ENCODE data around the gene SHISA5.

SHISA5 gene

GRCh38 chr3:48445277-48445882 is 58.6 kb downstream of the SHISA5 start:
- Histone ChIP-seq H3K4me2 (peak overlapping the region; percentile 95), H4K20me1 (peaks cover 45% of the 10 kb centered on the region), H3K9ac (no peak overlapping the region; the same call in 1 of the 2 replicates), H3K27ac (no peak overlapping the region), H3K4me1 (peaks cover 42% of the 10 kb centered on the region), H3K9me3 (no peaks in the 10 kb centered on the region), H3K4me3 (peak overlapping the region; percentile 87), H3K36me3 (peaks cover 36% of the 10 kb centered on the region), H3K27me3 (no peaks in the 10 kb centered on the region)
- TF ChIP-seq Cebpa-rat (IDR thresholded peaks at IDR 0.05), result no peak

DNA sequence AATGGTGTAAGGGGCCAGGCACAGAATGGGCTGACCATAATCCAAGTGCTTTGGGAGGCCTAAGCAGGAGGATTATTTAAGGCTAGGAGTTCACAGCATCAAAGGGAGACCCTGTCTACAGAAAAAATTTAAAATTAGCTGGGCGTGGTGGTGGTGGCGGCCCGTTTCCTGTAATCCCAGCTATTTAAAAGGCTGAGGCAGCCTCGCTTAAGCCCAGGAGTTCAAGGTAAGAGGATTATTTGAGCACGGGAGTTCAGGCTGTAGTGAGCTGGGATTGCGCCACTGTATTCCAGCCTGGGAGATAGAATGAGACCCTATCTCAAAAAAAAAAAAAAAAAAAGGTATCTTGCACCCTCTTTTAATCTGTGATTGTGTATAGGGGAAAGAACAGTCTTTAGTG is 62.0 kb downstream of the SHISA5 start:
- no peak overlapping the region for H3K27ac ChIP-seq
- TF ChIP-seq Cebpa-rat (IDR thresholded peaks at IDR 0.05), result no peak
- peaks cover 37% of the 10 kb centered on the region for H4K20me1 ChIP-seq
- H3K27me3 ChIP-seq, result no peaks in the 10 kb centered on the region
- H3K4me2 ChIP-seq, result peak overlapping the region; percentile 85
- peak overlapping the region; percentile 92 for H3K9ac ChIP-seq
- H3K36me3 ChIP-seq, result peaks cover 35% of the 10 kb centered on the region
- H3K4me3 ChIP-seq, result peak overlapping the region; percentile 92
- peaks cover 41% of the 10 kb centered on the region for H3K4me1 ChIP-seq
- no peaks in the 10 kb centered on the region for H3K9me3 ChIP-seq

DNA sequence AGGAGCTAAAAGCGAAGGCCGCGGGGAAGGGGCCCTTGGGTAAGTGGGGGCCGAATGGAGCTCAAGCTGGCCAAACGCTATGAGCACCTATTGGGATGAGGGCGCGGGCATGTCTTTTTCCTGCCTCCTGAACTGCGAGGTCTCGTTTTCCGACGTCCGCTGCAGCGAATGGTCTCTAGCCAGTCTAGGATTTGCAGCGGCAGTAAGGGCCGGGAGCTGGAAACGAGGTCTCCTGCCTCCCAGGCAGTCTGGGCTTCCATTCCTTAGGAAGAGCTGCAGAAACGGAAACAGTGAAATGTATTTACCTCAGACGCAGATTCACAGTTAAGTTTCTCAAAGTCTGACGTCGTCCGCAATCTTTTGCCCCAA is 63.4 kb downstream of the SHISA5 start:
- TF ChIP-seq Cebpa-rat (IDR thresholded peaks at IDR 0.05), result no peak
- H3K4me2 ChIP-seq, result peak overlapping the region; percentile 85
- H3K27ac ChIP-seq, result peak overlapping the region; percentile 90
- H3K36me3 ChIP-seq, result peaks cover 35% of the 10 kb centered on the region
- H3K4me1 ChIP-seq, result peaks cover 44% of the 10 kb centered on the region
- H3K4me3 ChIP-seq, result peak overlapping the region; percentile 92
- peak overlapping the region; percentile 92 for H3K9ac ChIP-seq
- no peaks in the 10 kb centered on the region for H3K9me3 ChIP-seq
- H4K20me1 ChIP-seq, result peaks cover 37% of the 10 kb centered on the region
- no peaks in the 10 kb centered on the region for H3K27me3 ChIP-seq

DNA sequence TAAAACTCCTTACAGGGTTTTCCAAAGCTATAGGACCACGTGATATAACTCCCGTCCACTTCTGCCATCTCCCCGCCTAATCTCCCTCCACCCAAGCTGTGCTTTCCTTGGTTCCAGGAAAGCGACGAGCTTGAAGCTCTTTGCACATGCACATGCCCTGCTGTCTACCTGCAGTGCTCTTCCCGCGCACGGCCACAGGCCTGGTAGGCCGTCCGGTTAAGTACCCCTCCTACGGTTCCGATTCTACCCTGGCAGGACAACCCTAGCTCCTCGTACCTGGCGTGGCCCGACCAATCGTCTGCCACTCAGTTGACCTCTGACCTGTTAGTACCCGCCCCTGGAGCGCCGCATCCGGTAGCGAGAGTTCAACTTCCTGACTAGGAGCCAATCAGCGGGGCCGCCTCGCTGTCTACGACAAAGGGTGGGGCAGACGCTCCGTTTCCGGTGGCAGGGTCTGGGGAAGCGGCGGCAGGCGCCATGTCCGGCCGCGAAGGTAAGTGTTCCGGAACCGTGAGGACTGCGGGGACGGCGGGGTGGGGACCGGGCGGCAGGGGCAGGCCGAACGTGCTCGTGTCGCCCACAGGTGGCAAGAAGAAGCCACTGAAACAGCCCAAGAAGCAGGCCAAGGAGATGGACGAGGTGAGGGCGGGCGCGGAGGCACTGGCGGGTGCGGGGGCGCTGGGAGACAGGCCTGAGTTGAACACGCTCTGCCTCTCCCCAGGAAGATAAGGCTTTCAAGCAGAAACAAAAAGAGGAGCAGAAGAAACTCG is 64.0 kb downstream of the SHISA5 start, which contains the start of the genes CCDC51 and TMA7:
Gene CCDC51, minus strand, starts transcription at position 300 of the 770 bp plus-strand sequence. CDS start 4,991 bp downstream, outside the sequence.
Gene TMA7, plus strand, starts transcription at position 438 of the 770 bp plus-strand sequence. Its CDS starts 40 bp downstream, at position 478.
- H3K4me1 ChIP-seq, result peaks cover 41% of the 10 kb centered on the region
- TF ChIP-seq Cebpa-rat (IDR thresholded peaks at IDR 0.05), result no peak
- peaks cover 37% of the 10 kb centered on the region for H4K20me1 ChIP-seq
- peak within 1 kb of the TSS; percentile 90 for H3K27ac ChIP-seq
- peaks cover 35% of the 10 kb centered on the region for H3K36me3 ChIP-seq
- H3K4me2 ChIP-seq, result peak within 1 kb of the TSS; percentile 85
- H3K4me3 ChIP-seq, result peak within 1 kb of the TSS; percentile 92
- no peaks in the 10 kb centered on the region for H3K27me3 ChIP-seq
- peak within 1 kb of the TSS; percentile 92 for H3K9ac ChIP-seq
- no peaks in the 10 kb centered on the region for H3K9me3 ChIP-seq

- TF ChIP-seq Cebpa-rat (IDR thresholded peaks at IDR 0.05), result no peak
- H3K27ac ChIP-seq, result no peak overlapping the region
- H3K4me1 ChIP-seq, result peaks cover 47% of the 10 kb centered on the region
- H3K9me3 ChIP-seq, result no peaks in the 10 kb centered on the region
- H3K27me3 ChIP-seq, result no peaks in the 10 kb centered on the region
- no peak overlapping the region for H3K4me2 ChIP-seq
- H4K20me1 ChIP-seq, result peaks cover 25% of the 10 kb centered on the region
- peaks cover 36% of the 10 kb centered on the region for H3K36me3 ChIP-seq
- H3K9ac ChIP-seq, result peak overlapping the region; percentile 21; the same call in 1 of the 2 replicates
- no peak overlapping the region for H3K4me3 ChIP-seq
These were observed 66.2 kb downstream of the SHISA5 start for GRCh38 chr3:48437812-48438211.

DNA sequence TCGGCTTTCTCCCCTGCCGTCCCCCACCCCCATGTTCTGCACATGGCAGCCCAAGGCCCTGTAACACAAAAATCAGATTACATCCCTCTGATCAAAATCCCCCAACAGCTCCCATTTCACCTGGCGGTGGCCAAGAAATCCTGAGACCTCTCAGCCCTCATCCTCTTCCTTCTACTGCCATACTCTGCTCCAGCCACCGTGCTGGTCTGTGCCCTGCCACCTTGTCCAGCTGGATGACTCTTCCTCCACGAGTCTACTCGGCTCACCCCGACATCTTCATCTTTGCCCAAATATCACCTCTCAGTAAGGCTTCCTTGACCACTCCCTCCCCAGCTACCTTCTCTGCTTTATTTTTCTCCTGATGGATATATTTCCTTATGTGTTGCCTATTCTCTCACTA is 67.1 kb downstream of the SHISA5 start:
- Histone ChIP-seq H3K9ac (no peak overlapping the region), H4K20me1 (peaks cover 16% of the 10 kb centered on the region), H3K4me1 (peaks cover 43% of the 10 kb centered on the region), H3K9me3 (no peaks in the 10 kb centered on the region), H3K4me2 (peak overlapping the region; percentile 56), H3K4me3 (no peak overlapping the region), H3K27me3 (no peaks in the 10 kb centered on the region), H3K36me3 (peaks cover 36% of the 10 kb centered on the region), H3K27ac (peak overlapping the region; percentile 37; the same call in 1 of the 2 replicates)
- no peak for TF ChIP-seq Cebpa-rat (IDR thresholded peaks at IDR 0.05)

DNA sequence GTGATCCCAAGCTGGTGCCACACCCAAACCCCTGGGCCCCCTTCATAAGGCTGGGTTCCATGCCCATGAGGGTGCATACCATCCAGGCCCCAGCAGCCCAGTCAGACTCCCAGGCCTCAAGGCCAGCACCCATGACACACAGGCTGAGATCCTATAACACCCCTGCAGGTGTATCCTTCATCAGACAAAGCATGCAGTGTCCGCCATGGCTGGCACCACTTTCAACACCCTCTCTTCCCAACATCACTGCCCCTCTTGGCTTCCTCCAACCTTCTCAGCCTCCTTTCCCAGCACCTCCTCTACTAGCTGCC is 67.5 kb downstream of the SHISA5 start:
- Histone ChIP-seq H3K27me3 (no peaks in the 10 kb centered on the region), H3K4me1 (peaks cover 39% of the 10 kb centered on the region), H3K36me3 (peaks cover 31% of the 10 kb centered on the region), H4K20me1 (peaks cover 12% of the 10 kb centered on the region), H3K4me2 (peak overlapping the region; percentile 56), H3K9ac (0 out of 2 replicates have a peak overlapping the region, but pooled peaks have one; percentile 18), H3K4me3 (no peak overlapping the region), H3K9me3 (no peaks in the 10 kb centered on the region), H3K27ac (peak overlapping the region; percentile 37; the same call in 1 of the 2 replicates)
- TF ChIP-seq Cebpa-rat (IDR thresholded peaks at IDR 0.05), result no peak

- peak overlapping the region; percentile 37; the same call in 1 of the 2 replicates for H3K27ac ChIP-seq
- no peak overlapping the region for H3K4me3 ChIP-seq
- no peaks in the 10 kb centered on the region for H3K9me3 ChIP-seq
- H3K27me3 ChIP-seq, result no peaks in the 10 kb centered on the region
- peaks cover 30% of the 10 kb centered on the region for H3K36me3 ChIP-seq
- 0 out of 2 replicates have a peak overlapping the region, but pooled peaks have one; percentile 18 for H3K9ac ChIP-seq
- peaks cover 34% of the 10 kb centered on the region for H3K4me1 ChIP-seq
- TF ChIP-seq Cebpa-rat (IDR thresholded peaks at IDR 0.05), result no peak
- H4K20me1 ChIP-seq, result peaks cover 7% of the 10 kb centered on the region
- peak overlapping the region; percentile 56 for H3K4me2 ChIP-seq
These were observed 68.0 kb downstream of the SHISA5 start for GRCh38 chr3:48435774-48436476.

DNA sequence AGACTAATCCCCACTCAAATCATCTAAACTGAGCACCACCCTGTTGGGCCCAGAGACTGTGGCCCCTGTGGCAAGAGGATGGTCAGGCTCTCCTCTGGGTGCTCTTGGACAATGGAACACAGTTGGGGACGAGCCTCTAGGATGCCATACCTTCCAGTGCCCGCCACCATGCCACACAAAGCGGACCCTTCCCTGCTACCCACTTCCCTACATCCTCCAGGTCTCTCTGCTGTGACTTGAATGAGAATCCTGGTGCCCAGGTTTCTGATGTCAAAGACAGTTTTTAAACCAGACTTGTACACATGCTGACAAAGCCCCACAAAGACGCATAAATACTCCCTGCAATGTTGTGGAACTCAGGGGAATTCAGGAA is 68.8 kb downstream of the SHISA5 start:
- 0 out of 2 replicates have a peak overlapping the region, but pooled peaks have one; percentile 2 for H3K27ac ChIP-seq
- no peak for TF ChIP-seq Cebpa-rat (IDR thresholded peaks at IDR 0.05)
- H4K20me1 ChIP-seq, result no peaks in the 10 kb centered on the region
- peaks cover 39% of the 10 kb centered on the region for H3K4me1 ChIP-seq
- no peaks in the 10 kb centered on the region for H3K27me3 ChIP-seq
- H3K36me3 ChIP-seq, result peaks cover 30% of the 10 kb centered on the region
- H3K4me3 ChIP-seq, result no peak overlapping the region
- no peak overlapping the region for H3K4me2 ChIP-seq
- H3K9me3 ChIP-seq, result no peaks in the 10 kb centered on the region
- H3K9ac ChIP-seq, result peak overlapping the region; percentile 46; the same call in 1 of the 2 replicates

Data from BLaER1 (cell line).